ENCODE measurements around the gene KLHL42.
"Not testable (repeated sequence)": the region's sequence is repeated elsewhere in the genome, so short reads cannot be mapped to it uniquely, and the experiment has no call there.

Gene KLHL42

DNA sequence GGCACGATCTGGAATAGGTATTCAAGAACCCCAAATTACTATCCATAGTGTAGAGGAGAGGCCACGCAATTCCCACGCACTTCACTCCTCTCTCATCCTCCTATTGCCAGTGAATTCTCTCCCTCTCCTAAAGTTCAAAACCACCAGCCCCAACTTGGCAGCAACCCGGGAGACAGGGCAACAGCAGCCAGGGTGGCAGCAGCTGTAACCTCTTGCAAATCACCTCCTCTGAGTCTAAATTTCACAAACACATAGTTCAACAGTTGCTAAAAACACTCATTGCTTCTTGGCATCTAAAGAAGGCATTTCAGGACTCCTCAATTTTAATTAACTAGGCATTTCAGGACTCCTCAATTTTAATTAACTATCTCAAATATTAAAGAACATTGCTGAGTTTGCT, 37.7 kb downstream of the KLHL42 start:
- no peak for DNase-seq (ENCODE audit: low read depth in 2 of 2)

DNA sequence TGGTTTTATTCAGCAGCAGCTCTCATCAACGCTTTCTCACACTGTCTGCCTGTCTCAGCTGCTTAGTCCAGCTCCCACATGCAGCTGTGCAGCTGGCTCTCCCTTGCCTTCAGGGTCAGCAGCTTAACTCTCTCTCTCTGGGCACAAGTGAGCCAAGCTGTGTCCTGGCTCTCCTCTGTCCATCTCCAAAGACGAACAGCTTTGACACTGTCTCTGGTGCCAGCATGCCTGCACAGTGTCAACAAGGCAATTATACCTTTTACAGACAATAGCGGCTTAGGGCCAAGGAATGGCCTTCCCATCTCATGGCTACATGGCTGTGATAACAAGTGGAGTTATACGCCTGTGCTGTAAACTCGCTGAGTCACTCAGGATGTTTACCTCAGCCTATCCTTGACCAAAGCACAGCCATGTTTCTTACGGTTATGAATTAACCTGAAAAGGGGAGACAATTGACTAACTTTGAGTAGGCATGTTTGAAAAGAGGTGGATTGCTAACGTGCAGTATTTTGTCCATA, 38.4 kb downstream of the KLHL42 start:
- DNase-seq (ENCODE audit: low read depth in 2 of 2), result no peak

DNA sequence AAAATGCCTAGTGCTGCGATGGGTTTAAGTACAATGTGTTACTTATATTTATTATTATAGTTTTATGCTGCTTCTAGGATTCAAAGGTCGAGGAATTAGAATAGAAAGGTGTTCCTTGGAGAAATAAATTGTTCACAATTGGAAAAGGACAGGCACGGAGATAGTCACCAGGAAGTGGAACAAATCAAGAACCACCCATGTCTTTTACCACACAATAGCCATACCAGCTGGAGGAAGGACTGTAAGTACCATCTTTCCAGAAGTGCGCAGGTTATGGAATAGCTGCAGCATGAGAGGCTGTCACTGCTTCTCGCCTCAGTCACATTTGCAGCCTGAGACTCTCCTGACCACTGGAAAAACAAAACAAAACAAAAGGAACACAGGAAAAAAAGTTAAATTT, 40.5 kb downstream of the KLHL42 start:
- no peak for DNase-seq (ENCODE audit: low read depth in 2 of 2)

DNA sequence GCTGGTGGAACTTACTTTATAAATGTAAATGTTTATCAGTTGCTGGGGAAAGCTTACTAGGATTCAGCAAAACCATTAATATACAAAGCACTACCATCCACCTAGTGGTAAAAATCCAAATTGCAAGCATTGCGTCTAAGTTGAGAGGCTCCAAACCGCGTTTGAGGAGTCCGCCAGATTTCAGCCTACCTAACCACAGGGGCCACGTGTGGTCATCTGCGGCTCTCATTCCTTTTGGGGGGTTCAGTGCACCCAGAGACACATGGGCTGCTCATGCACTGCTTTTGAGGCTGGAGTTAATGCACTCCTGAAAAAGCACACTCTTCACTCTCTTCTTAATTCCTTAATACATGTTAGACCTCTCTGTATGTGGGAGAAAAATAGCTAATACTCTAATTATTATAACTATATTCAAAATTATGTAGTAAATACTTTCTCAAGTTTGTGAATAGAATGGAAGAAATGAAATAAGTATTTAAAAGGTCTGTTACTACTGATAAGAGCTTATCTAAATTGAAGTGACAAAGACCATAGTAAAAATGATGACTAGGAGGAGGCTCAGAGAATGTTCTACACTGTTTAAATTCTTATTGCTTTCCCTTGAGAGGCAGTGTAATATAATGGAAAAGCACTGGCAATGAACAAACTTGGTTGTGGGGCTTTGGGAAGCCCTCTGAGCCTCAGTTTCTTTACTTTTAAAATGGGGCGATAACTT, 41.4 kb downstream of the KLHL42 start:
- DNase-seq (ENCODE audit: low read depth in 2 of 2), result peak; percentile 1 to 4

DNA sequence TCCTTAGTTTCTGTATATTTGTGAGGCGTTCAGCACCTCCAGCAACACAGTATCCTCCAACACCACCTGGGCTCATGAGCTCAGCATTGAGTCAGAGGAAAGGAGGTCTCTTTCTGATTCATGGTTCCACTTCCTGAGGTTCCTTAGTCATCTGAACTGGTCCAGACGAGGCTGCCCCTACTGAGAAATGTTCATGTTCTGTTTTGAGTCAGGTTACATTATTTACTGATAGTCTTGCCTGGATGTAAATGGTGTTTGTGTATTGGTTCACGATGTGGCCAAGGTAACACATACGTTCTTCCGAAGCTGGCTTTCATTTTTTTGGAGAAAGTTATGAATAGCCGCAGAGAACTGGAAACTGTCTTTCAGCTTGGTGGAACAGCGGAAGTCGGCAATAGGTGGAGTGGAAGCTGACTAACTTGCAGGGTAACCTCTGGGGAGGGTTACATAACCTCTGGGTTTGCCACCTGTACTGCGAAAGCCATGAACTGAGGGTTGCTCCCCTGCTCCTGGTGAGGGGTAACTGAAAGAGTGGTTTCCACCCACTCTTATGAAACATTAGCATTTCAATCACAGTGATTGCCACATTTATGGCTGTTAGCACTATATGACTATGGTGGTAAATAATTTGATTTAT, 42.2 kb downstream of the KLHL42 start:
- DNase-seq (ENCODE audit: low read depth in 2 of 2), result peak; percentile 50 to 60

DNA sequence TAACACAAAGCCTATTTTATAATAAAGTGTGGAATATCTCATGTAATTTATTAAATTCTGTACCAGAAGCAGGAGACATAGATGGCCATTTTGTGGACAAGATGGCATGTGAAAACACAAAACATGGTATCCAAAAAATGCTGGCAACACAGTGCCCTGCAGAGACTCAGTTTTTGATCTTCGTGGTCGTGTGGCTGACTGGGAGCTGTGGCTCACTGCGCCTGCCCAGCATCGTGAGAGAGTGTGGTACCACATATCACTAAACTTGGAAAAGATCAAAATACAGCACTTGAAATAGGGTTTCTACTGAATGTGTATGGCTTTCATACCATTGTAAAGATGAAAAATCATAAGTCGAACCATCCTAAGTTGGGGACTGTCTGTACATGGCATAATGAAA, 43.0 kb downstream of the KLHL42 start:
- no peak for DNase-seq (ENCODE audit: low read depth in 2 of 2)

DNA sequence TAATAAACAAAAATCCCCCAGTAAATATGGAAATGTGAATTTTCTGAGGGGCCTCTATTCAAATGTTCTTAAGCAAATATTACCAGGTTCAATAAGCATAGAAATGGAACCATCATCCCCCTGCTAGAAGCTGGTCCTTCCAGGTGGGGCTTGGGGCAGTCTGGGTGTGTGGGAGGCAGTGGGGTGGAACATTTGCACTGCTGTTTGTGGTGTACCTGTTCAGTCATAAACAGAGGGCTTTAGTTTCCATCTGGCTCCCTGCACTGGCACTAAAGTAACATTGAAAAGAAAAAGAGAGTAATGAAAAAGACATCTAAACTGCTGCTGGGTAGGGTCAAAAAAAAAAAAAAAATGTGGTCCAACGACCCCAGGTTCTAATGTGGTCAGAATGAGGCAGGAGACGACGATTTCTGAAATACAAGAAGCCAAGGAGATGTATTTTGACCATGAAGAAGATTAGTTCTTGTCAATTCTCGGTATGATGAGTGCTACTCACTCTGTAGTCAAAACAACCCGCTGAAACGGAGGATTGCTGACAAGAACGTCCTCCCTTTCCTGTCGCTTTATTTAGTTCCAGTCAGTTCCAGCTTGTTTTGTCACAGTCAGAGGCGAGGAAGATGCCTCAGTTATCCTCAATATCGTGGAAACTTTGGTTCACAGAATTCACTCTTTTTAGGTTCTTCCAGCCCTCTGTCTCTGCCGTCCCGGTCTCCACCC, 44.3 kb downstream of the KLHL42 start:
- DNase-seq (ENCODE audit: low read depth in 2 of 2), result peak in 1 of 2 donors; percentile 6

DNA sequence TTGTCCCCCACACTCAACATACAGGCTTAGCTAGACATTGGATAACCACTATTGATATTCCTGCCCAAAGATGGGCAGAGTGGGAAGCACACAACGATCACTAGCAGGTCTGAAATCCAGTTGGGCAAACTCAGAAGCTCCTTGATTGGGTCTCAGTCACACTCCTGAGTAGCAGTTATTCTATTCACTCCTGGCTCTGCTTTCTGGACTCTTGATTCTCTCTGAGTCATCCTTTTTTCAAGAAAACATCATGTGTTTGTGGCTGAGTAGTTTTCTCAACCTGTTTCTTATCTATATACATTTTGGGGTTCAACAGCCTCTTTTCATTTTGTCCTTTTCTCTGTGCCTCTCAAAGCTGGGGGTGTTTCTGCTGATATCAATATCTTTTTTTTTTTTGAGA, 46.0 kb downstream of the KLHL42 start:
- no peak for DNase-seq (ENCODE audit: low read depth in 2 of 2)

DNA sequence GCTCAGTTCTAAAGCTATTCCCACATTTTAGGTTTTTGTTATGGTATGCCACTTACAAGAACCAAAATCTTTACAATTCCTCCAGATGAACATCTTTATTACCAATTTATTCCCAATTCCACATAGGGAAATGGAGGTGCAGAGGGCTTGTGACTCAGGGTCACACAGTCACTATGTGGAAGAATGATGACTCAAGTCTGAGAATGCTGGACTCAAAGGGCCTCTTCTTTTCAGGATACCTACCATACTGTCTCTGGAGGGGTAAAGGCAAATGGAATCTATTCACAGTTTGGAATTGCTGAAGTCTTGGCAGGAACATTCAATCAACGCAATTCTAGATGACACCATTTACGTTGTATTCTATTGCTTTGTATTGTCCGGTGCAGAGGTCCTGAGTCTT, 48.2 kb downstream of the KLHL42 start:
- no peak for DNase-seq (ENCODE audit: low read depth in 2 of 2)

DNA sequence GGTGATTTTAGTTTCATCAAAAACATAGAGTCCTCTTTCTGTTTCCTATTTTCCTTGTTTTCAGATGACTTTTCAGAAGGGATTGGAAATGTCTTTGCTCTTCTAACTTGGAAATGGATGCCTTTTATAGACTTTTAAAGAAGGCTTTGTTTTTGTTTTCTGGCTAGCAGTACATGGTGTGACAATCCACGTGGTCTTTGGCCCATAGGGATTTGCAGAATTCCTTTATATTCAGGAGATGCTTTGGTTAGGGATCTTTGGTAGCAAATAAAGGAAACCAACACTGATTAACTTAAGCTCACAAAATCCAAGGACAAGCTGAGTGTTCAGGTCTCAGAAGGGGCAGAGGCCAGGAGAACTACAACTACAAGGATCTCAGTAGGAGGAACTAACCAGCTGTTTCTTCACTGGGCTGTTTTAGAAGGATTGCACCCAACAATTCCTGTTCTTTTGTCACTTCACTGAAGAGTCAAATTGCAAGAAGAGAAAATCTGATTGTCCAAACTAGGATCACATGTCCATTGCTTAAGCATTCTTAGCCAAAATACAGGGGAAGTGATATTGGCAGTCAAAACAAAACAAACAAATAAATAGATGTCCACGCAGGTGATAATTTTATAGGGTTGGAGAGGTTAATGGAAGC, 58.6 kb downstream of the KLHL42 start:
- DNase-seq (ENCODE audit: low read depth in 2 of 2), result no peak

DNA sequence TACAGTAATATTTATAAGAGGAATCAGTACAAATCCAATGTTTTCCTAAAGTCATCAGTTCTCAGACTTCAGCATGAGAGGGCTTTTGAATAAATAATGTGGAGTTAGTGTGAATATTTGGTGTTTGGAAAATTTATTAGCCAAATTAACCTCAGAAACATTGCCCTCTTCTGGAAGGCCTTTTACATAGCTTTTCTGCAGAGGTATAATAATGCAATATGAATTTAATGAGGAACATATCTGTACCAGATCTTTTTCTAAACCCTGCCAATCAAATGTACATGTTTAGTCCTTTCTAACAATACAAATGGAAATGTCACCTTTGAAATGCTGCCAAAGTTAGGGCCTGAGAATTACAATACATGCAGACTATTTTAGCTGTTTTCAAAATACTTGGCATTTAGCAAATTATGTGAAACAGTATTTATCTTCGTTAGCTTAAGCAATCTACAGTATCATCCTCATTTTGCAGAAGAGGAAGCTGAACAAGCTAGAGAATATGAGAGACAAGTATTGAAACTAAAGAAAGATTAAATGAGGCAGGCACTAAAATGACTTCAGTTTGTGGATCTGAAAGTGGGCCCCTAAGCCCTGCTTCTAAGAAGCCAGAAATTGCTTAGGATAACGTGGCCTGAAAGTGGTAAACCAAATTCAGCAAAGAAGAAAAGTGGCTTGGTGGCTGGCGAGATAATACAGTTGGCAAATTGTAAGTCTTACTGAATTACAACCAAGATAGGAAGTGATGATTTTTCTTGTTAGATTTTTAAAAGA, 60.4 kb downstream of the KLHL42 start:
- DNase-seq (ENCODE audit: low read depth in 2 of 2), result no peak

DNA sequence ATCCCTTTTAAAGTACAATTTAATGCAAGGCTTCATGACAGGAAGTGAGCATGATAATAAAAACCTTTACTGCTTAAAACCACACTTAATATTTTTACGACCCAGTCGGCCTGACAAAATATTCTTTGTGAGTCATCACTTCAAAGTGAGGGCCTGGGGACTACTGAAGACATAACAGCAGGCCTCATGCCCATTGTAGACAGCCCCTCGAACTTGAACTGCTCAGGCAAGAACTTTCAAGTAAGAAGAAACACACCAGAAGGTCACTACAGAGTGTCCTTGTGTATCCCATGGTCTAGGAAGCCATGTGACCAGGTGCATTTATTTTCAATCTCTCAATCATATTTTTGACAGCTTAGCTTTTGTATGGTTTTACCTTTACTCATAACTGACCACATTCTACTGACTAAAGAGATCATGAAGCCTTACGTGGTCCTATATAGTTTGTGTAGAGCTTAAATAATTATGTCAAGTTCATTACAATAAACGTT, 61.4 kb downstream of the KLHL42 start:
- no peak for DNase-seq (ENCODE audit: low read depth in 2 of 2)

DNA sequence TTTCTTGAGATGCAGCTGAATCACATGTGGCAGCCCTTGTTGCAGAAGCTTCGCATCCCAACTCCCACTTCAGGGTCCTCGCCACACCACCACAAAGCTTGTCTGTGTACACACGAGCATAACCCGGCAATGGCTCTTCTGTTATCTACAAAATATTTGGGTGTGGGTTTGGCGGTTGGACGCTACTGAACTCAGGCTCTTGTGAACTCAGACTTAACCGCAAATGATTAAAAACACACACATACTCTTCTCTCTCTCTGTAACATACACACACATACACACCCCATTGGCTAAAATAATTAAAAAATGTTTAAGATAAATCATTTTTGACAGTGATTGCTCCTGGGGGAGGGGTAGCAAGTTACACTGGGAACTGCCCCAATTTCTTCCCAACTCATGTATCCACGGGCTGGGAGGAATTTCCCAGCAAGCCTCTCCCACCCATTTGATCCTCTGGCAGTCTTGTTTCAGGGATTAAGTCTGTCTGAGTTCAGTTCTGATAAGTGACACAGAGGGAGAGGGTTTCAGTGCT, 63.7 kb downstream of the KLHL42 start:
- no peak for DNase-seq (ENCODE audit: low read depth in 2 of 2)

DNA sequence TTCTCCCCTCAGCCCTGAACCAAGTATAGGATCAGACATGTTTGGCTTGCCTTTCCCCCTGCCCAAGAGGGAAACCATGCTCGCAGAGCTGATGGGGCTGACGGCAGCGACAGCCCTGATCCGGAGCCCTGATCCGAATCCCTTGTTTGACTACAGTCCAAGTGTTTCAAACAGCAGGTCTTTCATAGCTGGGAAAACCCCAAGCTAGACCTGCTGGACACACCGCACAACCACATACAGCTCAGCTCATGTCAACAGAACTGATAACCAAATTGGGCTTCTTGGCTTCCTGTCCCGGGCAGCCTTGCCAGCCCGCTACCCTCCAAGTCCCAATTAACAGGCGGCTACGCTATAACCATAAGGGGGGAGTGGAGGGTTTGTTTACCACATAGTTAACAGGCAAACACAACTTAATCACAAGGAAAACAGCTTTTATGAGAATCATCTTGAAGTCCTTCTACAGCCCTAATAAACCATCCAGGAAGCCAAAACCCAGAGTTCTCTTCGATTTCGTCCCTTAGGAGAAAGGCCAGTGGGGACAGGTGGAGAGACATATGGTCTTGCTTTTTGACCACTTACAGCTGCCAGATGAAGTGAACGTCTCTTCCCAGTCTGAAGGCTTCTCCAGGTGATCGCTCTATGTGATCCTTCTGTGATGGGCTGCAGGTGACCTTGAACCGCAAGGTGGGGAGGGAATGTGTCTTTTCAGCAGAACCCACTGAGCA, 64.5 kb downstream of the KLHL42 start:
- DNase-seq (ENCODE audit: low read depth in 2 of 2), result no peak

DNA sequence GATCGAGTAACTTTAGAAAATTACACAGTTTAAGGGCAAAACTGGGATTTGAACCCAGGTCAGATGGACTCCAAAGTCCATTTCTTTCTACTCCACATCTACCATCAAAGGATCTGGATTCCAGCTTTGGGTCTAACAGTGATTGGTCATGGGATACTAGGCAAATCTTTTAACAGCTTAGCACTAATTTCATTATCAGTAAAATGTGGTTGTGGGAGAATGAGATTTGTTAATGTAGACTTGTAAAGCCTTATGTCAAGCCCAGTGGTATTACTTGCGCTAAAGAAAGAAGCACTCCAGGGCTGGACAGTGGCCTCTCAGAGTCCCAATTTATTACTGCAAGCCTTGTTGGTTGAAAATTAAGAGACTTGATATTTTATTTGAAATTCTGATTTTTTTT, 65.2 kb downstream of the KLHL42 start:
- no peak for DNase-seq (ENCODE audit: low read depth in 2 of 2)

DNA sequence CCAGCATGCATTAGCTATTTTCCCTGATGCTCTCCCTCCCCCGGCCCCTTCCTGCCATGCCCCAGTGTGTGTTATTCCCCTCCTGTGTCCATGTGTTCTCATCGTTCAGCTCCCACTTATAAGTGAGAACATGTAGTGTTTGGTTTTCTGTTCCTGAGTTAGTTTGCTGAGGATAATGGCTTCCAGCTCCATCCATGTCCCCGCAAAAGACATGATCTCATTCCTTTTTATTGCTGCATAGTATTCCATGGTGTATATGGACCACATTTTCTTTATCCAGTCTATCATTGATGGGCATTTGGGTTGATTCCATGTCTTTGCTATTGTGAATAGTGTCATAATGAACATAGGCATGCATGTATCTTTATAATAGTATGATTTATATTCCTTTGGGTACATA, 65.7 kb downstream of the KLHL42 start:
- not testable (repeated sequence) for DNase-seq (ENCODE audit: low read depth in 2 of 2)

DNA sequence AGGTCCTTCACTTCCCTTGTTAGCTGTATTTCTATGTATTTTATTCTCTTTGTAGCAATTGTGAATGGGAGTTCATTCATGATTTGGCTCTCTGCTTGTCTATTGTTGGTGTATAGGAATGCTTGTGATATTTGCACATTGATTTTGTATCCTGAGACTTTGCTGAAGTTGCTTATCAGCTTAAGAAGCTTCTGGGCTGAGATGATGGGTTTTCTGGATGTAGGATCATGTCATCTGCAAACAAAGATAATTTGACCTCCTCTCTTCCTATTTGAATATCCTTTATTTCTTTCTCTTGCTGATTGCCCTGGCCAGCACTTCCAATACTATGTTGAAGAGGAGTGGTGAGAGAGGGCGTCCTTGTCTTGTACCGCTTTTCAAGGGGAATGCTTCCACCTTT, 67.3 kb downstream of the KLHL42 start:
- DNase-seq (ENCODE audit: low read depth in 2 of 2), result not testable (repeated sequence)

DNA sequence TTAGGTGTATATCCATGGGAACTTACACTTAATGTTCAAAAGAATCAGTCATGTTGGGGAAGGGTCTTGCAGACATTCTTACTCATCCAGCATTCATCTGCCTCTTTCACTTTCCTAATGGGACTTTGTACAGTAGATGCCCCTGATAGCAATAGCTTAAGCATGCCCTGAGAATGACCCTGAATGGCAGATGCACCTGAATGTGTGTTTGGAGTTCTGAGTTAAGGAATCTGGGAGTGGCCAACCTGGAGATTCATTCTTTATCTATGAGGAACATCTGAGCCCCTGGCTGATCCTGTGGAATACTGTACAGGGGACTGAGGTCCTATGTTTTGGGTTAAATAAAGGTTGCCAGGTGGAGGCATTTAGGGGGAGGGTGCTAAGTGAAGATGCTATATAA, 71.3 kb downstream of the KLHL42 start:
- no peak for DNase-seq (ENCODE audit: low read depth in 2 of 2)

DNA sequence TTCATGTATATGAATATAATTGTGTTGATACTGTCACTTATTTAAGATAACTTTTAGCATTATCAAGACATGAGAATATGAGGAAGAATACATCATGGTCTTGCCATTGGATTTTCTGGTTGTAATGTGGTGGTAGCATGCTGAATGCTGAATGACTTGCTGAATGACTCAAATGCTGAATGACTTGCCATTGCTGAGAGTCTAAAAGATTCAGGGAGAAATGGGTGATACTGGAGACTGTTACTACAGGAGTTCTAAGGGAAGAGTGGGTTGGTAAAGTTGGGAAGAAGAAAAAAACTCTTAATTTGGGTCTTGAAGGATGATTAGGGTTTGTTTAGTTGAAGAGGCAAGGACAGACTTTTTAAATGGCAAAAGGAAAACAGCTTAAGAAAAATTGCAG, 72.1 kb downstream of the KLHL42 start:
- no peak for DNase-seq (ENCODE audit: low read depth in 2 of 2)
